Thyroid gland (tissue), 4 donors: ENCODE measurements around the gene CEBPG. TPM values are rescaled to one million over a fixed set of nuclear protein-coding genes. Genes with fewer than 3 reads are reported as not detected.

Experiments used
- DNase-seq, 2 donors: peaks; one replicate each; pipeline ENCODE4 v3.0.0-alpha.2; 2019
- H3K27ac ChIP-seq, 3 donors: fragments of 200-600 bp; sonication (generic); 1 replicate in 2 of 3; 2 replicates in 1 of 3; pipeline ENCODE4 v1.5.1; 2016 to 2019; ENCODE audit warnings: mild to moderate bottlenecking in 1 of 3, moderate library complexity in 1 of 3
- H3K27me3 ChIP-seq: fragments of 200-600 bp; sonication (generic); one replicate; pipeline ENCODE4 v1.5.1; 2019
- H3K36me3 ChIP-seq, 2 donors: fragments of 200-600 bp; sonication (generic); one replicate each; pipeline ENCODE4 v1.5.1; 2016 to 2019
- H3K4me1 ChIP-seq, 2 donors: fragments of 200-600 bp; sonication (generic); one replicate each; pipeline ENCODE4 v1.5.1; 2017 to 2019
- H3K4me3 ChIP-seq, 3 donors: fragments of 200-600 bp; sonication (generic); replicated peaks in 1 of 3; 1 replicate in 2 of 3; 2 replicates in 1 of 3; pipeline ENCODE4 v1.5.1; 2016; ENCODE audit warnings: mild to moderate bottlenecking in 1 of 3
- H3K9me3 ChIP-seq: fragments of 200-600 bp; sonication (generic); one replicate; pipeline ENCODE4 v1.5.1; 2017
- POLR2A ChIP-seq, 2 donors: fragments of 450-650 bp; IDR thresholded peaks; one replicate each; pipeline ENCODE4 v1.6.1; 2017; ENCODE audit warnings: antibody characterized with exemption in 2 of 2, mild to moderate bottlenecking in 2 of 2, moderate library complexity in 1 of 2
- WGBS, 2 donors: methylation state at CpG; one replicate each; pipeline ENCODE4 v1.1.5; 2017; 5-methylcytosine and 5-hydroxymethylcytosine counted together
- intact Hi-C: fragments of 100-400 bp; cut with DNase I; formaldehyde crosslinking; loops from one replicate; pipeline ENCODE4 v1.15.1; 2023
- total RNA-seq, 4 donors: library from RNA; depleted of rRNA; stranded (reverse); fragments of >200 nt; gene quantifications; one replicate each; pipeline ENCODE4 v1.2.3, GENCODE V29; 2016
- TF ChIP-seq, protein P1 (sequence below), 6 experiments: fragments of 200-600 bp in 3 of 6; fragments of 450-650 bp in 3 of 6; sonication (generic) in 3 of 6; IDR thresholded peaks; one replicate each; pipeline ENCODE4 v1.5.1; 2016 to 2019; ENCODE audit warnings: antibody characterized with exemption in 6 of 6, mild to moderate bottlenecking in 2 of 6, inconsistent platforms in 1 of 6, moderate library complexity in 1 of 6

CEBPG gene
- total RNA-seq, 4 donors from 2014 or later = 19.8 to 33.8 (median 26.7) TPM

DNA sequence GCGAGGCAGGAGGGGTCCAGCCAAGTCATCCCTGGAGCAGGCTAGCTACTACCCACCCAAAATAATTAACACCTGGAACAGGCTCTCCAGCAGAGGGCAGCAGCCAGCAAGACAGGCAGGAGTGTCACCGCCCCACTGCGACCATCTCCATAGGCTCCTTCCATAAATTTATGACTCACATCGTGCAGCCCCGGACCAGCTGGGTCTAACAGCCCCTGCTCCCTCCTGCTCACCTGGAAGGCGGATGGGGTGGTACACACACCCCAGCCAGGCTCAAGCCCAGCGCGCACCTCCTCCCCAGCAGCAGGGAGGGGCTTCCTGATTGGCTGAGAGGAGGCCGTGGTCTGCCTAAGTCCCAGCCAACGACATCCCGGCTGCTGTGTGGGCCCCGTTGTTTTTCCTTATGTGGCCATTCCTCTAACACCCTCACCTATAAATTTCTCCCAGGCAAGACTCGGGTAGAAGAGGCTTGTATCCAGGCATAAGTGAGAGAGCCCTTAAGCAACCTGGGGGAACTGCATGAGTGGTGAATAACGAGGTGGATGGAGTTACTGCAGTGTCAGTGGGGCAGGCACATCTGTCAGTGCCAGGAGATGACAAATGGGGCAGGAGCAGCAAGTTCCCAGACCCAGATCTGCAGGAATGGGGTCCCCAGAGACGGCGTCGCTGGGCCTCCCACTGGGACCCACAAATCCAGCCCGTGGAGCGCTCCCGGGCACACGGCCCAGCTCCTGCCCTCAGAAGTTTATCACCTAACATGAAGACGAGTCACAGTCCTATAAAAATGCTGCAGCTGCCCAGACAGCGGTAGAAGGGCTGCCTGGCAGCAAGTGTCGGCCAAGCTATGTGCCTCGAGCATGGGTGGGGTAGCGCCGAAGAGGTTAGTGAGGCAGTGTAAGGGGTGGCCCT lies 43.1 kb downstream of the CEBPG start:
- intact Hi-C loops = loop anchor here (5.0 kb wide), 1 partner anchor 356 kb away; no protein-coding TSS in a partner anchor
- no peaks in the 10 kb centered on the region for H3K9me3 ChIP-seq
- 51 to 60% methylated on average over 20 to 22 of the region's 27 CpGs for WGBS, 2 donors
- peak; percentile 61 to 67 for DNase-seq
- H3K4me1 ChIP-seq = no peaks in the 10 kb centered on the region
- H3K27me3 ChIP-seq = no peaks in the 10 kb centered on the region
- no peak for TF ChIP-seq POLR2A (IDR thresholded peaks at IDR 0.05)
- TF ChIP-seq, protein P1, sequence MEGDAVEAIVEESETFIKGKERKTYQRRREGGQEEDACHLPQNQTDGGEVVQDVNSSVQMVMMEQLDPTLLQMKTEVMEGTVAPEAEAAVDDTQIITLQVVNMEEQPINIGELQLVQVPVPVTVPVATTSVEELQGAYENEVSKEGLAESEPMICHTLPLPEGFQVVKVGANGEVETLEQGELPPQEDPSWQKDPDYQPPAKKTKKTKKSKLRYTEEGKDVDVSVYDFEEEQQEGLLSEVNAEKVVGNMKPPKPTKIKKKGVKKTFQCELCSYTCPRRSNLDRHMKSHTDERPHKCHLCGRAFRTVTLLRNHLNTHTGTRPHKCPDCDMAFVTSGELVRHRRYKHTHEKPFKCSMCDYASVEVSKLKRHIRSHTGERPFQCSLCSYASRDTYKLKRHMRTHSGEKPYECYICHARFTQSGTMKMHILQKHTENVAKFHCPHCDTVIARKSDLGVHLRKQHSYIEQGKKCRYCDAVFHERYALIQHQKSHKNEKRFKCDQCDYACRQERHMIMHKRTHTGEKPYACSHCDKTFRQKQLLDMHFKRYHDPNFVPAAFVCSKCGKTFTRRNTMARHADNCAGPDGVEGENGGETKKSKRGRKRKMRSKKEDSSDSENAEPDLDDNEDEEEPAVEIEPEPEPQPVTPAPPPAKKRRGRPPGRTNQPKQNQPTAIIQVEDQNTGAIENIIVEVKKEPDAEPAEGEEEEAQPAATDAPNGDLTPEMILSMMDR (IDR thresholded peaks at IDR 0.05) = peak; percentile 21 to 67 (median 40)
- no peak overlapping the region for H3K4me3 ChIP-seq
- H3K27ac ChIP-seq = no peak overlapping the region
- H3K36me3 ChIP-seq = no peaks in the 10 kb centered on the region

DNA sequence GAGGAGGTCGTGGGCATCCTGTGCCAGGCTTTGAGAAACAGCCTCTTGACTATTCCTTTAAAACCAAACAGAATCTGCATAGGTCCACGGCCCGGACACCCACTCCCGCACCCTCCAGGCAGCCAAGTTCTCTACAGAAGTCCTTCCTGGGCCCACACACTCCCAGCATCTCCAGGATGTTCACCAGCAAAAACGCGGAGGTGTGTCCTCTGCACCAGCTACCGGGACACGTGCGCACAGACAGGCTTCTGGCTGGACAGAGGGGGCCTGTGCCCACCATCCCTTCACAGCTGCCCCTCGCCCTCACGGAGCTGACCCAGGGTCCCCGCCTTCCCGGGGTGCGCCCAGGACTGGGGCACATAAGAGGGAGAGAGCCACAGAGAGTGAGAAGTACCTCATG lies 44.2 kb downstream of the CEBPG start:
- intact Hi-C loops = loop anchor here (5.0 kb wide), 1 partner anchor 355 kb away; no protein-coding TSS in a partner anchor
- DNase-seq = no peak
- TF ChIP-seq, protein P1 (IDR thresholded peaks at IDR 0.05) = no peak
- no peak for TF ChIP-seq POLR2A (IDR thresholded peaks at IDR 0.05)
- Histone ChIP-seq H3K9me3 (no peaks in the 10 kb centered on the region), H3K4me1 (no peaks in the 10 kb centered on the region), H3K27me3 (no peaks in the 10 kb centered on the region), H3K27ac (no peak overlapping the region), H3K4me3 (no peak overlapping the region), H3K36me3 (no peaks in the 10 kb centered on the region)
- WGBS, 2 donors = 92% methylated on average over 14 of the region's 14 CpGs

DNA sequence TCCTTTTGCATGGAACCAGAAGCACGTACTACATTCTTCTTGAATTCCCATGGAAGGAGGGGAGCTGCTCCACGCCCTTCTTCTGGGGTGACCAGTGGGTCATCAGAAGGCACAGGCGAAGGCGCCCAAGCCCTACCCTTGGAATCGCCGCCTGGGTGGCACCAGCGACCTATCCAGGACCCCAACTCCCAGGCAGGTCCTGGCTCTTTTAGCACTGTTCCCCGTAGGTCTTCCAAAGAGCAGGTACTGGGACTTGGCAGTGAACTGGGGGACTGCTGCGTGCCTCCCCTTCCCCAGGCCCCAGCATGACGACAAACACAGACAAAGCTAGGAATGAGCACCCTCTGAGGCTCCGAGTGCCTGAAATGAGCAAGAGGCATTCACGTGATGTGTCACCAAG lies 45.0 kb downstream of the CEBPG start:
- no peaks in the 10 kb centered on the region for H3K4me1 ChIP-seq
- H3K27ac ChIP-seq = no peak overlapping the region
- TF ChIP-seq, protein P1 (IDR thresholded peaks at IDR 0.05) = no peak
- TF ChIP-seq POLR2A (IDR thresholded peaks at IDR 0.05) = no peak
- no peaks in the 10 kb centered on the region for H3K9me3 ChIP-seq
- no peaks in the 10 kb centered on the region for H3K36me3 ChIP-seq
- H3K4me3 ChIP-seq = no peak overlapping the region
- no peaks in the 10 kb centered on the region for H3K27me3 ChIP-seq
- intact Hi-C loops = loop anchor here (5.0 kb wide), 1 partner anchor 354 kb away; no protein-coding TSS in a partner anchor
- DNase-seq = no peak
- WGBS, 2 donors = 93 to 95% methylated on average over 11 of the region's 12 CpGs

DNA sequence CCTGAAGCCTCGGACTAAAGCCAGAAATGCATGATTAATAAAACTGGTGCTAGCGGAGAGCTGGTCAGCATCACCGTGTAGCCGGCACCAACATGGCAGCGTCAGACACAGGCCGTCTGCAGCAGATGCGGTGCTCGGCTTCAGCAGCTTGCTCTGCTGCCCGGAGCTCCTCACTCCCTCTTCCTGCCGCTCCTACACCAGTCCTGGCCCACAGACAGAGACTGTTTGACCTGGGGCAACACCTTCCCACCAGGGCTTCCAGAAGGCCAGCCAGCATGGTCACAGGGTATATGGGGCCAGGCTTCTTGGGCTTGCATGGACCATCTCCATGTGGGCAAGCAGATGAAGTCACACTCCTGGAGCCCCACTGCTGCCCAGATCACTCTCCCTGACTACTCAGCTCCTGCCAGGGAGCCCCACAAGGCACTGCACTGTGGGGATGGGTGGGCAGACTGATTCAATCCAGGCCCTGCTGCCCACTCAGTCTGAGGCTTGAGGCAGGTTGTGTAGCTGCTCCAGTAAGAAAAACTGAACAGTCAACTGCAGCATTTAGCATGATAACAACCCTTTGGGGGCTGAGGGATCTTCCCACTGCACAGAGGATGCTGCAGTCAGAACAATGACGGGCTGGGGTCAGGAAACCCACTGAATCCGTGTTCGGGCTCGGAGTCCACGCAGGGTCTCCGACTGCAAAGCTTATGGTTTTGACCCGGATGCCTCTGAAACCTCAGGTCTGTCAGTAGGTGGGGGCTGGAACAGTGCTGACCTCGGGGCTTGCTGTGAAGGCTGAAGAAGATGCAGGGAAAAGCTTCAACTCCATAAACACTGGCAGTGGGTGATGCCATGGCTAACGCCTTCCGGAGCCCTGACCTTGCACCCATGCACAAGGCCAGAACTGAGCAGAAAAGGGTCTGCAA lies 45.6 kb downstream of the CEBPG start:
- H3K4me1 ChIP-seq = no peaks in the 10 kb centered on the region
- no peak overlapping the region for H3K4me3 ChIP-seq
- no peak overlapping the region for H3K27ac ChIP-seq
- H3K36me3 ChIP-seq = no peaks in the 10 kb centered on the region
- no peaks in the 10 kb centered on the region for H3K27me3 ChIP-seq
- H3K9me3 ChIP-seq = no peaks in the 10 kb centered on the region
- 85 to 93% methylated on average over 11 to 20 of the region's 20 CpGs for WGBS, 2 donors
- TF ChIP-seq POLR2A (IDR thresholded peaks at IDR 0.05) = no peak
- TF ChIP-seq, protein P1 (IDR thresholded peaks at IDR 0.05) = no peak
- no peak for DNase-seq
- intact Hi-C loops = loop anchor here (5.0 kb wide), 1 partner anchor 353 kb away; no protein-coding TSS in a partner anchor
